ENCODE measurements around the gene NKAIN2. TPM values are rescaled to one million over a fixed set of nuclear protein-coding genes. Genes with fewer than 3 reads are reported as not detected.

Gene NKAIN2
- total and polyA plus RNA-seq, 9 of the 15 experiments (the other 6 are each of a cell fraction or from before 2014, with no cell fraction given), result not detected

- TF ChIP-seq REST (IDR thresholded peaks at IDR 0.05; ENCODE audit: borderline replicate concordance) (no peak), REST (CRISPR knock-in tag; IDR thresholded peaks at IDR 0.05; ENCODE audit: low read depth) (no peak), ARID3A (IDR thresholded peaks at IDR 0.05; ENCODE audit: borderline replicate concordance, low read depth, low read length) (no peak), TCFL5 (CRISPR knock-in tag; conservative IDR thresholded peaks at IDR 0.05) (no peak), GABPA (tag; conservative IDR thresholded peaks at IDR 0.05; ENCODE audit: low read depth) (no peak), ZBTB33 (CRISPR knock-in tag; IDR thresholded peaks at IDR 0.05) (no peak)
Measured at GRCh38 chr6:123994168-123994567, 190.5 kb downstream of the NKAIN2 start (continued).
